HAP-1 (cell line): ENCODE data around the gene RMDN2.
"Not testable (repeated sequence)": the region's sequence is repeated elsewhere in the genome, so short reads cannot be mapped to it uniquely, and the experiment has no call there.

Experiments
- DNase-seq, 2 experiments: peaks; one replicate each; pipeline ENCODE4 v3.0.0-alpha.2; 2016 to 2020; ENCODE audit warnings: low spot score in 2 of 2
- H3K27me3 ChIP-seq: fragments of 250-450 bp; sonication (Bioruptor Pico); 2 replicates; pipeline ENCODE4 v1.5.1; 2020; ENCODE audit warnings: low read depth, mild to moderate bottlenecking, moderate library complexity
- H3K36me3 ChIP-seq: fragments of 250-450 bp; sonication (Bioruptor Pico); replicated peaks from 2 replicates; pipeline ENCODE4 v1.5.1; 2020; ENCODE audit warnings: mild to moderate bottlenecking
- H3K4me1 ChIP-seq: fragments of 250-450 bp; sonication (Bioruptor Pico); 2 replicates; pipeline ENCODE4 v1.5.1; 2020; ENCODE audit warnings: mild to moderate bottlenecking
- H3K4me3 ChIP-seq: fragments of 250-450 bp; sonication (Bioruptor Pico); 2 replicates; pipeline ENCODE4 v1.5.1; 2020; ENCODE audit warnings: mild to moderate bottlenecking, moderate library complexity
- H3K9me3 ChIP-seq: fragments of 250-450 bp; sonication (Bioruptor Pico); 2 replicates; pipeline ENCODE4 v1.5.1; 2020; ENCODE audit warnings: mild to moderate bottlenecking, moderate library complexity
- in situ Hi-C: fragments of 300-500 bp; cut with MboI; formaldehyde crosslinking; loops from 3 replicates; pipeline ENCODE4 v1.14.3; 2020; ENCODE audit warnings: low sequenced_read_pairs, inconsistent platforms, mixed read lengths

The RMDN2 gene

DNA sequence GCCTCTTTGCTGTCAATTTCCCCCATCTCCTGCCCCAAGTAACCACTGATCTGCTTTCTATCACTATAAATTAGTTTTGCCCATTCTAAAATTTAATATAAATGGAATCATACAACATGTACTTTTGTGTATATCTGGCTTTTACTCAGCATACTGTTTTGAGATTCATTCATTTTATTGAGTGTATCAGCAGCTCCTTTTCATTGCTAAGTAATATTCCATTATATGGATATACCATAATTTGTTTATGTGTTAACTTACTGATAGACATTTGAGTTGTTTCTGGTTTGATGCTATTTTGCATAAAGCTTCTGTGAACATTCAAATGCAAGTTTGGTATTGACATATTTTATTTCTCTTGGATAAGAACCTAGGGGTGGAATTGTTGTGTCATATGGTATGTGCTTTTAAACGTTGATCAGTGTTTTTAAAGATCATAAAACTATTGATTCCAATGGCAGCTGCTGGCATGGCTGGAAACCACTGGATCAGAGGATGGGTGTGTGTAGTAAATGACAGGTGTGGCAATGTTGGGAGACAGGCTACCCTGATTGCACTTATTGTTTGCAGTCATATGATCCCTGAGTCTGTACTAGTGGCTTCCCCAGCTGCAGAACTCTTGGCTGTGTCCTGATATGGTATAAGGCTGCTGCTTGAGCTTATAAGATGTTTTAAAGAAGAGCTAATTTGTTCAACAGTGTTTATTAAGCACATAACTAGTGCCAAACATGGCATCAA lies 75.6 kb downstream of the RMDN2 start:
- H3K4me1 ChIP-seq = no peaks in the 10 kb centered on the region
- H3K9me3 ChIP-seq = no peaks in the 10 kb centered on the region

DNA sequence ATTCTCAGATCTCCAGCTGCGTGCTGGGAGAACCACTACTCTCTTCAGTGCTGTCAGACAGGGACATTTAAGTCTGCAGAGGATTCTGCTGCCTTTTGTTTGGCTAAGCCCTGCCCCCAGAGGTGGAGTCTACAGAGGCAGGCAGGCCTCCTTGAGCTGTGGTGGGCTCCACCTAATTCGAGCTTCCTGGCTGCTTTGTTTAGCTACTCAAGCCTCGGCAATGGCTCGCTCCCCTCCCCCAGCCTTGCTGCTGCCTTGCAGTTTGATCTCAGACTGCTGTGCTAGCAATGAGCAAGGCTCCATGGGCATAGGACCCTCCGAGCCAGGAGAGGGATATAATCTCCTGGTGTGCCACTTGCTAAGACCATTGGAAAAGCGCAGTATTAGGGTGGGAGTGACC lies 85.1 kb downstream of the RMDN2 start:
- H3K27me3 ChIP-seq, H3K9me3 ChIP-seq, H3K4me1 ChIP-seq, H3K36me3 ChIP-seq, in situ Hi-C loops, H3K4me3 ChIP-seq: not testable (repeated sequence)
- DNase-seq = peak in 1 of 2 experiments; percentile 36

More for the DNA sequence above, 75.6 kb downstream of the RMDN2 start:
- in situ Hi-C loops = no loop called here
- Histone ChIP-seq H3K36me3 (no peaks in the 10 kb centered on the region), H3K27me3 (peaks cover 5% of the 10 kb centered on the region; the same call in 1 of the 2 replicates), H3K4me3 (no peak overlapping the region)
- DNase-seq = no peak

- Histone ChIP-seq H3K27me3 (no peaks in the 10 kb centered on the region), H3K9me3 (no peaks in the 10 kb centered on the region), H3K4me3 (no peak overlapping the region), H3K4me1 (no peaks in the 10 kb centered on the region), H3K36me3 (no peaks in the 10 kb centered on the region)
- DNase-seq = no peak
- in situ Hi-C loops = no loop called here
Observed at GRCh38 chr2:38010995-38011394, 85.9 kb downstream of the RMDN2 start.

DNA sequence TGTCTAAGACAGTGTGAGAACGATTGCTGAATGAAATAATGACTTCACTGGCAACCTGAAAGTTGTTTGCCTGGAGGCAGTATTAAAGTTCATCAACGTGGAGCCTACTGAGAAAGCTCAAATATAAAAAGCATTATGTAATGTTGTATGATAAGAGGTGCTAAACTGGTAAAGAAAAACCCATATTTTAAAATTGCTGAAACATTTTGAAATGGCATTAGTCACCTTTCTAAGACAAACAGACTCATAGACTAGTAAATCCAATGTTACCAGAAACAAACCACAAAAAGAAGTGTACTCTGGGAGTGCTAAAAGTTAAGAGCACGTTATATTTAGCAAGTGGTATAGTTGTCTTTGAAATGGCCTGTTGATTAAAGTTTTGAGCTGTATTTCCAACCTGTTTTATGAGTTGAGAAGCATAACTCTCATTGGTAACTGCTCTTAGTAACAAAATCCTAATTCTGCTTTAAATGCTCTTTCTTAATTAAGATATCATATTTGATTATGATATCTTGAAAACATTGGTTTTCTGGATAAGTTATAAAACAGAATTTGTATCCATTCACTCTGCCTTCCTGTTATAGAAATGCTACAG lies 88.2 kb downstream of the RMDN2 start:
- Histone ChIP-seq H3K27me3 (no peaks in the 10 kb centered on the region; the same call in 1 of the 2 replicates), H3K36me3 (no peaks in the 10 kb centered on the region), H3K4me3 (no peak overlapping the region), H3K9me3 (no peaks in the 10 kb centered on the region), H3K4me1 (no peaks in the 10 kb centered on the region)
- DNase-seq = no peak
- in situ Hi-C loops = no loop called here

GRCh38 chr2:38016219-38016618 lies 91.1 kb downstream of the RMDN2 start:
- no peaks in the 10 kb centered on the region; the same call in 1 of the 2 replicates for H3K27me3 ChIP-seq
- no peaks in the 10 kb centered on the region for H3K36me3 ChIP-seq
- in situ Hi-C loops = no loop called here
- H3K4me3 ChIP-seq = no peak overlapping the region
- H3K9me3 ChIP-seq = no peaks in the 10 kb centered on the region
- DNase-seq = no peak
- H3K4me1 ChIP-seq = no peaks in the 10 kb centered on the region

DNA sequence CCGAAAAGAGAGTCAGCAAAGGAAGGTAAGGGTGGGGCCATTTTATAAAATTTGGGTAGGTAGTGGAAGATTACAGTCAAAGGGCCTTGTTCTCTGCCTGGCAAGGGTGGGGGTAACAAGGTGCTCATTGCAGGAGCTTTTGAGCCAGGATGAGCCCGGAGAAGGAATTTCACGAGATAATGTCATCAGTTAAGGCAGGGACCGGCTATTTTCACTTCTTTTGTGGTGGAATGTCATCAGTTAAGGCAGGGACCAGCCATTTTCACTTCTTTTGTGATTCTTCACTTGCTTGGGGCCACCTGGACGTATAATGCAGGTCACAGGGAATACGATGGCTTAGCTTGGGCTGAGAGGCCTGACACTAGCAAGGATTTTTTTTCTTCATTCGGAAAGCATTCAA lies 92.7 kb downstream of the RMDN2 start:
- no peaks in the 10 kb centered on the region for H3K4me1 ChIP-seq
- DNase-seq = no peak
- in situ Hi-C loops = no loop called here

GRCh38 chr2:38020359-38021069 lies 95.4 kb downstream of the RMDN2 start:
- H3K9me3 ChIP-seq, H3K4me1 ChIP-seq, in situ Hi-C loops, H3K36me3 ChIP-seq, H3K4me3 ChIP-seq, H3K27me3 ChIP-seq, DNase-seq: not testable (repeated sequence)

More for the DNA sequence above, 92.7 kb downstream of the RMDN2 start:
- Histone ChIP-seq H3K4me3 (no peak overlapping the region), H3K36me3 (no peaks in the 10 kb centered on the region), H3K9me3 (no peaks in the 10 kb centered on the region), H3K27me3 (no peaks in the 10 kb centered on the region; the same call in 1 of the 2 replicates)

DNA sequence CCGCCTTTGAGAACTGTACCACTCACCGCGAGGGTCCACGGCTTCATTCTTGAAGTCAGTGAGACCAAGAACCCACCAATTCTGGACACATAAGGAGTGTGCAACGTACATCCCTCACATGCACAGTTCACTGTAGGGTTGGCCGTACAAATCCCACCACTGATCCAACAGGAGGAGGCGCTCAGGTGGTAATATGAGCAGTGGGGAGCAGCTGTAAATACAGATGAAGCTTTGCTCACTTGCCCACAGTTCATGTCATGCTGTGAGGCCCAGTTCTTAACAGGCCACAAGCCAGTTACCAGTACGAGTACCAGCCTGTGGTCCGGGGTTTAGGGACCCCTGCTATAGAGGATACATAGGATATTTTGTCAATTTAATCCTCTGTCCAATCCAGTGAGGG lies 96.5 kb downstream of the RMDN2 start:
- in situ Hi-C loops = no loop called here
- no peaks in the 10 kb centered on the region for H3K9me3 ChIP-seq
- H3K27me3 ChIP-seq = 0 out of 2 replicates have a peak, but pooled peaks cover 4% of the 10 kb centered on the region
- H3K4me3 ChIP-seq = no peak overlapping the region
- no peak for DNase-seq
- no peaks in the 10 kb centered on the region for H3K4me1 ChIP-seq
- no peaks in the 10 kb centered on the region for H3K36me3 ChIP-seq

DNA sequence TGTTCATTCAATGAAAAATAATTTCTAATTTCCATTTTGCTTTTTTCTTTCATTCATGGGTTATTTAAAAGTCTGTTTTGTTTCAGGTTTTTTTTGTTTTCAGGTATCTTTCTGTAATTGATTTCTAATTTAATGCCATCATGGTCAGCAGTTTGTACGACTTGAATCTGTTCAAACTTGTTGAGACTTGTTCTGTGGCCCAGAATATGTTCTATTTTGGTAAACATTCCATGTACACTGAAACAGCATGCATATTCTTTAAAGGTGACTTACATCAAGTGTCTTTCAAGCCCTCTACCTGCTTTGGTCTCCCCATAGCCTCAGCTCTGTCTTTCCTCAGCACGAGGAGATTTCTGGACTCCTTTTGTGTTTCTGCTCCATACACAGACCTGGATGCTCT lies 101.8 kb downstream of the RMDN2 start:
- H3K27me3 ChIP-seq = 0 out of 2 replicates have a peak, but pooled peaks cover 4% of the 10 kb centered on the region
- no peaks in the 10 kb centered on the region for H3K4me1 ChIP-seq
- DNase-seq = no peak
- in situ Hi-C loops = no loop called here
- H3K9me3 ChIP-seq = no peaks in the 10 kb centered on the region
- H3K4me3 ChIP-seq = no peak overlapping the region
- H3K36me3 ChIP-seq = no peaks in the 10 kb centered on the region

- in situ Hi-C loops = no loop called here
- H3K4me3 ChIP-seq = no peak overlapping the region
- H3K27me3 ChIP-seq = 0 out of 2 replicates have a peak, but pooled peaks cover under 1% of the 10 kb centered on the region
- no peaks in the 10 kb centered on the region for H3K36me3 ChIP-seq
- no peak for DNase-seq
- no peaks in the 10 kb centered on the region for H3K9me3 ChIP-seq
- H3K4me1 ChIP-seq = no peaks in the 10 kb centered on the region
Observed at GRCh38 chr2:38028829-38029228, 103.7 kb downstream of the RMDN2 start.

GRCh38 chr2:38029512-38029911 lies 104.4 kb downstream of the RMDN2 start:
- in situ Hi-C loops = no loop called here
- Histone ChIP-seq H3K9me3 (no peaks in the 10 kb centered on the region), H3K4me3 (no peak overlapping the region), H3K36me3 (no peaks in the 10 kb centered on the region), H3K4me1 (no peaks in the 10 kb centered on the region), H3K27me3 (no peaks in the 10 kb centered on the region)
- DNase-seq = no peak

- DNase-seq = no peak
- peaks cover 4% of the 10 kb centered on the region; the same call in 1 of the 2 replicates for H3K27me3 ChIP-seq
- in situ Hi-C loops = no loop called here
- H3K36me3 ChIP-seq = no peaks in the 10 kb centered on the region
- no peak overlapping the region for H3K4me3 ChIP-seq
- no peaks in the 10 kb centered on the region for H3K4me1 ChIP-seq
- H3K9me3 ChIP-seq = no peaks in the 10 kb centered on the region
Observed at GRCh38 chr2:38030635-38031355, 105.7 kb downstream of the RMDN2 start.

DNA sequence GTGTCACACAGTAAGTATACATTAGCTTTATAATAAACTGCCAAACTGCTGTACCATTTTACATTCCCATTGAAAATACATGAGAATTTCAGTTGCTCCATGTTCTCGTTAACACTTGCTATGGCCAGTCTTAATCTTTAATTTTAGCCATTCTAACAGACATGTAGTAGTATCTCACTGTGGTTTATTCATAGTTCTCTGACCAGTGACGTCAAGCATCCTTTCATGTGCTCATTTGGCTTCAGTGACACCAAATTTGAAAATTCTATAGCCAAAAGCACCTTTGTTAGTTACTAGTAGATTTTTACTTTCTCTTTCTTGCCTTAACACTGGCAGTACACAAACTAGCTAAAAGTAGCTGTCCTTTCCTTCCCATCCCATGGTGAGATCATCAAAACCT lies 107.9 kb downstream of the RMDN2 start:
- in situ Hi-C loops = no loop called here
- no peak overlapping the region for H3K4me3 ChIP-seq

More for the DNA sequence above, 107.9 kb downstream of the RMDN2 start:
- Histone ChIP-seq H3K27me3 (peaks cover 15% of the 10 kb centered on the region), H3K36me3 (no peaks in the 10 kb centered on the region), H3K4me1 (no peaks in the 10 kb centered on the region), H3K9me3 (no peaks in the 10 kb centered on the region)
- DNase-seq = no peak
